ENCODE results near the gene SLC22A5. TPM values are rescaled to one million over a fixed set of nuclear protein-coding genes. Genes with fewer than 3 reads are reported as not detected.

The SLC22A5 gene
- total and polyA plus RNA-seq, 2 of the 8 experiments (the other 6 are each of a cell fraction or from before 2014, with no cell fraction given): 4.0 to 9.0 TPM

DNA sequence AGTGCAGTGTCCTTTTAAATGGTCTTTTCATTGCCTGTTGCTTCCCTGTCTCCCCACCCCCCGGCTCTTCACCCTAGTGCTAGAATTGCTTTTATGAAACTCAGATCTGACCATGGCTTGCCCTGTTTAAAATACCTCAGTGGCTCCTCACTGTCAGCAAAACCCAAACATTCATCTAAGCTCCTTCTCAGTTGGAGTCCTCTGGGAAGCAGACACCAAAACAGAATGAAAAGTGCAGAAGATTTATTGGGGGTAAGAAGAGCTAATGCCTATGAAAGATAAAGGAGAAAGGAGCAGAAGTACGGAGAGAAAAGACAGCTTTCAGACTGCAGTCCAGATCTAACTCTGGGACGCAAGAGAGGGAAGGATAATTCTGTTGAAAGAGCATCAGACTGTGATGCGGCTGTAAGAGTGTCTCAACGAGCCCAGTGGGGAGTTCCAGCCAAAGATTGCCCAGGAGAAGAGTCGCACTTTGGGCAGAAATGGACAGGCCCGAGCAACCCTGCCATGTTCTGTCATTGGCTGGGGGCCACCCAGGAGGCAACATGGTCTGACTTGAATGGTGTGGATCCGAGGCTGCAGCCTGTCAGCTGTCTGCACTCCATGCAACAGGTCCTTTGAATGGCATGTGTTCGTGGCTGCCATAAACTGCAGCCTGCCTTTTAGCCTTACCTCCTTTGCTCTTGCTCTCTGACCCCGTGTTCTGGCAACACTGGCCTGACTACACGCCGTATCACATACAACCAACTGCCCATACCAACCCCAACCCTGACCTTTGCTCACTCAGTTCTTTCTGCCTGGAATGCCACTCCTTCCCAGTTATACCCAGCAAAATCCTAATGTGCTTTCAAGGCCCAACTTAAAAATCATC is 65.1 kb downstream of the SLC22A5 start (continued):
- TF ChIP-seq SIX5 (IDR thresholded peaks at IDR 0.05; ENCODE audit: low read depth, low read length) (no peak), FOSL1 (IDR thresholded peaks at IDR 0.05; ENCODE audit: insufficient read depth, low read depth, low read length) (no peak), CEBPB (IDR thresholded peaks at IDR 0.05; ENCODE audit: low read depth, low read length) (no peak), CREB1 (IDR thresholded peaks at IDR 0.05) (no peak)

Data from H1 (cell line).